GM18867 (cell line): Measurements from ENCODE around the gene CTIF.
"Not testable (repeated sequence)": the region's sequence is repeated elsewhere in the genome, so short reads cannot be mapped to it uniquely, and the experiment has no call there.

Experiments used
- ATAC-seq: cut with Tn5 transposase; IDR thresholded peaks from one replicate; pipeline ENCODE4 v1.9.1; 2021; ENCODE audit warnings: mild to moderate bottlenecking, moderate library complexity; ENCODE audit not compliant: unreplicated experiment

CTIF gene

DNA sequence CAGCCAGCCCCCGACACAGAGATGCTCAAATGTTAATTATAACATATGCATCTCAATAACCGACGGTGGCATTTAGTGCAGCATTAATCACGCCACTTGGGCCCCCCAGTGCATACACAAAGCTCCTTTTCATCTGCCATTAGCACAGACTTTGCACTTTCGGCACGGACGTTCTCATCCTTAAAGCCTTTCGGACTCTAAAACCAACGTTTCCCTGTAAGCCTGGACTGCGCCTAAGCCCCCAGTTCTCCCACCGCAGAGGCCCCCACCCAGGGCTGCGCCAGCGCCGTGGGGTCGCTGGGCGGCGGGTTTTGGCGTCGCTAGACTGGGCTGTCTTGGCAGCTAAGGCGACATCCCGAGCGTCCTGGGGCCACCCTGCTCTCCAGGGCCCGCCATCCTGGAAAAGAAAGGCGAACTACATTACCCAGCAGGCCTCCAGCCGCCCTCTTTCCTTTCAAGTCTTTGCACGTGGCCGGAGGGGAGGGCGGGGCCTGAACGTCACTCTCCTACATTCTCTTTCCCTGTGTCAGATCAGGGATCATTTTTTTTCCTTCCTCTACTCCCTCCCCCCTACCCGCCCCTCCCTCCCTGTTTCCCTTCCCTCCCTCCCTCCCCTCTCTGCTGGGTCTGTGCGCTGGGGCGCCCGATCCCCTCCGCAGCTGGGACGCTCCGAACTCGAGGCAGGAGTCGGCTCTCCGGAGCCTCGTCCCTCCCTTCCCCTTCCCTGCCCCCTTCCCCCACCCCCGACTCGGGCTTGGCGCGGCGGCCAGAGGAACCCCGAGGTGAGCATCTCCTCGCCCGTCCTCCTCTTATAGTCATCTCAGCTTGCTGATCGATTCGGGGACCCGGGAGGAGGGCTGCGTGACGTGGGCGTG lies at the start of gene CTIF:
Gene CTIF, plus strand, starts transcription at position 501 of the 875 bp plus-strand sequence. CDS start 80,535 bp downstream, outside the sequence.
- peak; percentile 74 for ATAC-seq

DNA sequence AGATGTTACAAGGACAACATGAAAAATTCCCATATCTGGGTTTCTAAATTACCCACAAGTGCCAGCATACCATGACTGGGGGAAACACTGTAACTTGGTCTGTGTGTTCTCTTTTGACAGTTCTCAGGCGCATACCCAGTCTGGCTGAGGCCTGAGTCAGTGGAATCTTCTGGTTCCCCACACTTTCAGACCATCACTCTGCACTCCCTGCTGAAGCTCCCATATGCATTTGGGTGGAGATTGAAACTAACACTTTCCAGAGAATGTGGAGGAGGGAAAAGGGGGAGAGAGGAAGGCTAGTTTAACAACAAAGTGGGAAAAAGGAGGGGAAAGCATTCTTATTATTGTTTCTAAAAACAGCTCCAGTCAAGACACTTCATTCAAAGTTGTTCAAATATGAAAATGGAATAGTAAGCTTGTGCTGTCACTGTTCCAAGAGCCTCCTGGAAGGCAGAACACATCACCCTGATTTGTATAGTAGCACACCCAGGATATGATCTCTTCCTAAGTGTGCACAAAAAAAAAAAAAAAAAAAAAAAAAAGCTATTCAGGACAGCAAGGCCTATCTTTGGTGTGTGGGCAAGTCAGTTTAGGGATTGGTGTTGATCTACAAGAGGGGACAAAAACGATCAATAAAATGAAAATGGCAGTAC lies 48.1 kb upstream of the CTIF start:
- no peak for ATAC-seq

DNA sequence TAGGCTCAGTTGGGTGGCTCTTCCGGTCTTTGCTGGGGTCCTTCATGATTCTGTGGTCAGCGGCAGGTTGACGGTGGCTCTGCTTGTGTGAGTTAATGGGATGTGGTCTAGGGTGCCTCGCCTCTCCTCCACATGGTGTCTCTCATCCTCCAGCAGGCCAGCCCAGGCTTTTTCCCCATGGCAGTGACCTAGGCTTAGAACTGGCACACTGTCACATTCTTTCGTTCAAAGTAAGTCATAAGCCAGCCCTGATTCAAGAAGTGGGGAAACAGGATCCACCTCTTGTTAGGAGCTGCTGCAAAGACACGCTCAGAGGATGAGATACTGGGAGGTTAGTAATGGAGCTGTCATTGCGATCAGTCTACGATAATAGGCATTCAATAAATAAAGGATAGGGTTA lies 46.0 kb upstream of the CTIF start:
- no peak for ATAC-seq

DNA sequence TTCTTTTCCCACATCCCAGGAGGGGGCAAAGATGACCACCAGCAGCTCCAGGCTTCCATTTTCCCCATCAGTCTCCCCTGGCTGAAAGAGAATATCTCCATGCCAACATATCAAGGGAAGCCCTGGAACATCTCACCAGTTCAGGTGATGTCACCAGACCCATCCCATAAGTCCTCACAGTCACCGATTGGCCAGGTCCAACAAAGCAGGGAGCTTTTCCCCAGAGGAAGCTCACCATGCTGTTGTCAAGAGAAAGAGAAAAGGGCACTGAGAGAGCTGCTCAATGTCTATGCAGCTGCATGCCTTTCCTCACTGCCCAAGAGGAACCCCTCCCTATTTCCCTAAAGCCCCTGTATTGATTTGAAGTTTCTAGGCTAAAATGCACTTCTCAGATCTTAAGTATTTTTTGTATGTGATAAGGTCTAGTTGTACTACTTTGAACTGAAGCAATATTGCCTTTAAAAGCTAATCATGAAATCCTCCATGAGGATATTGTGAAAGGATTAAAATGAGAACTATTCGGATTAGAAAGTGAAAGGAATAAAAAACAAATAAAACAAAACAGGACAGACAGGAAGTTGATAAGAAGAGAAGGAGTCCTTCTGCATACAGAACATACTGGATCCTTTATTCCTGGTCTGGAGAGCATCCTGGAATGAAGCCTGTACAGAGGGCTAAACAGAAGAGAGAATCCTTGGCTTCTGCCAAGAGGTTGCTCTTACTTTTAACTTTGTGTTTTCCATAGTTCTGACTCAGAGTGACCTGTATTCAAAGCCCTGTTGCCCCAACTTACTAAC lies 45.2 kb upstream of the CTIF start:
- no peak for ATAC-seq

DNA sequence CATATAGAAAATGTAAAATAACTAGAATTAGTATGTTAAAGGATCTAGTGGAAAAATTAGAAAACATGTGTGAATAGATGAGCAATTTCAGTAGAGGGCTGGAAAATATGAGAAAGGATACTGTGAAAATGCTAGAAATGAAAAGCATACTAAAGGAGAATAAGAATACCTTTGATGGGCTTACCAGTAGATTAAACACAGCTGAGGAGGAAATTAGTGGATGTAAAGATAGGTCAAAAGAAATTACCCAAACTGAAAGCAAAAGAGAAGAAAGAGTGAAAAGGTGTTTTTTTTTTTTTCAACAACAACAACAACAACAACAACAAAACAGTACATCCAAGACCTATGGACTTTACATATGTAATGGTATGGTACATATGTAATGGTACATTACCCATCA lies 41.0 kb upstream of the CTIF start:
- ATAC-seq, result no peak

DNA sequence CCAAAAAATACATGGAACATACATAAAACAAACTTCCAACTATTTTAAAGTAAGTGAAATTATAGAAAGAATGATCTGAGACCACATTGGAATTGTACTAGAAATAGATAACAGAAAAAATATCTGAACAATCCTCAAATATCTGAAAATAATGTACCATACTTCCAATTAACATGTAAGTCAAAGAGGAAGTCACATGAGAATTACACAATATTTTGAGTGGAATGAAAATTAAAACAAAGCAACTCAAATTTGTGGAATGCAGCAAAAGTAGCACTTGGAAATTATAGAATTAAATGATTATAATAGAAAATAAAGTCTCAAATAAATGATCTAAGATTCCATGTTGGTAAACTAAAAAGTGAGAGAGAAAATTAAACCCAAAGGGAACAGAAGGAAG lies 38.3 kb upstream of the CTIF start:
- no peak for ATAC-seq

DNA sequence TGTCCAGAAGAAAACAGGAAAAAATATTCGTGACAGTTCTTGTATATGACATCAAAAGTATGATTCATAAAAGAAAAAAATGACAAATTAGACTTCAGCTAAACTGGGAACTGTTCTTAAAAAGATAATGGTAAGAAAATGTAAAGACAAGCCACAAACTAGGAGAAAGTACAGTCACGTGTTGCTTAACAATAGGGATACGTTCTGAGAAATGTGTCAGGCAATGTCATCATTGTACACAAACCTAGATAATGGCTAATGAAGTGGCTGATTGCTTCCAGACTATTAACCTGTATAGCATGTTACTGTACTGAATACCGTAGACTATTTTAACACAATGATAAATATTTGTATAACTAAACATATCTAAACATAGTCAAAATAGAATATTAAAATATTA lies 35.9 kb upstream of the CTIF start:
- no peak for ATAC-seq

DNA sequence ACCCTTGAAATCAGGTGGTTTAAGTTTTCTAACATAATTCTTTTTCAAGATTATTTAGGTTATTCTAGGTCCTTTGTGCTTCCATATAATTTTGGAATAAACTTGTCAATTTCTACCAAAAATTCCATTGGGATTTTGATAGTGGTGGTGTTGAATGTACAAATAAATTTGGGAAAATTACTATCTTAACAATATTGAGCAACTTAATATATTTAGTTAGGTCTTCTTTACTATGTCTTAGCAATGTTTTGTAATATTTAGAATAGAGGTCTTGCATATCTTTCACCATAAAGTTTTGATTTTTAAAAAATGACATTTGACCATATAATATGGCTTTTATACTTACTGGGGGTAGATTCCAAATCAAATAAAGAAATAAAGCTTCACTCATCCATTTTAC lies 34.0 kb upstream of the CTIF start:
- ATAC-seq, result no peak

DNA sequence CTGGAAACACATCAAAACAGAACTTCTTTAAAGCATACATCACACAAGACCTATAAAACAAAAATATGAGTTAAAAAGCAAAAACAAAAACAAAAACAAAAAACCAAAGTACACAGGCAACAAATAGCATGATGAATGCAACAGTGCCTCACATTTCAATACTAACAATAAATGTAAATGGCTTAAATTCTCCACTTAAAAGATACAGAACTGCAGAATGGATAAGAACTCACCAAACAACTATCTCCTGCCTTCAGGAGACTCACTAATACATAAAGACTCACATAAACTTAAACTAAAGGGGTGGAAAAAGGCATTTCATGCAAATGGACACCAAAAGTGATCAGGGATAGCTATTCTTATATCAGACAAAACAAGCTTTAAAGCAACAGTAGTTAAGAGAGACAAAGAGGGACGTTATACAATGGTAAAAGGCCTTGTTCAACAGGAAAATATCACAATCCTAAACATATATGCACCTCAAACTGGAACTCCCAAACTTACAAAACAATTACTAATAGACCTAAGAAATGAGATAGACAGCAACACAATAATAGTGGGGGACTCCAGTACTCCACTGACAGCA lies 31.8 kb upstream of the CTIF start:
- ATAC-seq, result not testable (repeated sequence)

DNA sequence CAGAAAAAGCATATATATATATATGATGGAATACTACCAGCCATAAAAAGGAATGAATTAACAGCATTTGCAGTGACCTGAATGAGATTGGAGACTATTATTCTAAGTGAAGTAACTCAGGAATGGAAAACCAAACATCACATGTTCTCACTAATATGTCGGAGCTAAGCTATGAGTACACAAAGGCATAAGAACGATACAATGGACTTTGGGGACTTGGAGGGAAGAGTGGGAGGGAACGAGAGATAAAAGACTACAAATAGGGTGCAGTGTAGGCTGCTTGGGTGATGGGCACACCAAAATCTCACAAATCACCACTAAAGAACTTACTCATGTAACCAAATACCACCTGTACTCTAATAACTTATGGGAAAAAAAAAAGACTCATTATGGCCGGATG lies 26.3 kb upstream of the CTIF start:
- not testable (repeated sequence) for ATAC-seq

DNA sequence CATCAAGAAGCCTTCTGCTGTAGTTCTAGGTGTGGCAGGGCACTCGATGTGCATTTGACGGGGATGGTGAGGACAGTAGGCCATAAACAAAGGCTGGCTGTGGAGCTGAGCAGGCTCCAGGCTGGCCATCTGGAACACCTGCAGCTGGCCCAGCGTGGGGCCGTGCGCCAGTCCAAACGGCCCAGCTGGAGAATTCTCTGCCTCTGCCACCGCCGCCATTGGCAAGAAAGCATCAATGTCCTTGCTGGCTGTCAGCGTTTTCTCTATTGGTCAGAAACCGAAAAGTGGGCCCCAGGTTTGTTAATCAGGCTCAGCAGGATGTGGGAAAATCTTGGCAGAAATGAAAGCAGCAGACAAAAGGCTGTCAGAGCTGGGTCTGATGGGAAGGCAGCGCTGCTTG lies 24.0 kb upstream of the CTIF start:
- ATAC-seq, result no peak

DNA sequence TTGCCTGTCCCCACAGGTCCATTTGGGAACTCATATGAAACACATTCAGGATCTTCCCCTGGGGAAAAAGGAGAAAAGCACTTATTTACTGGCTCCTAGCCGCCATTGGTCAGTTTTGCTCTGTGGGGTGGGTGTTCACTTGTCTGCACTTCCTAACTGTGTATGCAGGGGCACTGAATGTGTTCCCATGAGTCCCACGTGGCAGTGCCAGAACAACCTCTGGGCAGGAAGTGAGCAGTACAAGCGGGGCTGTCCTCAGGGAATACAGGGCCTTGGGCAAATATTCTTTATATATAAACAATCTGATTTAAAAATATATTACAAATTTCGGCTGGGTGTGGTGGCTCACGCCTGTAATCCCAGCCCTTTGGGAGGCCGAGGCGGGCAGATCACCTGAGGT lies 21.8 kb upstream of the CTIF start:
- ATAC-seq, result no peak

DNA sequence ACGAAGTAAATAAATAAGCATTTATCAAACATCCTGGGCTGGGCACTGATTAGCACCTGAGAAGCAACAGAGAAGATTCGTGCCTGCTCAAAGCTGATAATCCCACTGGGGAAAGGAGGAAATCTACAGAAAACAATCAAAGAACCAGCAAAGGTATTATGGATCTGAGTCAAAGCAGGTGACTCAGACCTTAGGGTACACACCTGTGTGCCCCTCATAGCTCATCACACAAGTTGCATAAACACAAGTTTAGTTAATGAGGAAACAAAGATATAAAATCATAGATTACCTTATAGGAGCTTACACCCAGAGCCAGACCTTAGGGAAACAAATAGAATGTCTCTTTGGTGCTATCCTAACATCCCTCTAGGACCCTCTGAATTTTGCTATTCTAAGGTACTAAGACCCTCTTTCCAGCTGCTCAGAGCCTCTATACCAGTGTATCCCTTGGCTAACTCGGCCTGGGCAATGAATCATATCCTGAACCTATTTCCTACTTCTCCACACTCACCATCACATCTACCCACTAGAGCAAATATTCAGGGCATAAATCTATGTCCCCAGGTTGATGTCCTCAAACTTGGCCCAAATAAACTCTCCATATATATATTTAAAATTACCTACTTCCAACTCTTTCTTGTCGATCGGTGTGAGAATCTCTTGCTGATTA lies 19.3 kb upstream of the CTIF start:
- ATAC-seq, result no peak

DNA sequence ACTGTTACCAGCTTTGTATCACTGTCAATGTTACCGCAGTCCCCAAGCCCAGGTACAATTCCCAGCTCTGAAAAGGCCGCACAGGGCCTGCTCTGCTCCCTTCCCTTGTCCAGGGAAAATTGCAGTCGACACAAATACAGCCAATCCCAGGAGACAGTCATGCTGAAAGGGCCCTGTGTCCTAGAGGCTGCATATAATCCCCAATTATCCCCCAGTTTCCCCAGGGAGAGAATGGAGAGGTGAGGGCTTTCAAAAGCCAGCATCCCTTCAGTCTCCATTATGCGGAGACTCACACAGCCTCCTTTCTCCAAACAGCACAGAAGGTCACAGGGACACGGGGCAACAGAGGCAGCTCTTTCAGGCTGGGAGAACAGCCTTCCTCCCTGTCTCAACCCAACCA lies 17.1 kb upstream of the CTIF start:
- no peak for ATAC-seq

DNA sequence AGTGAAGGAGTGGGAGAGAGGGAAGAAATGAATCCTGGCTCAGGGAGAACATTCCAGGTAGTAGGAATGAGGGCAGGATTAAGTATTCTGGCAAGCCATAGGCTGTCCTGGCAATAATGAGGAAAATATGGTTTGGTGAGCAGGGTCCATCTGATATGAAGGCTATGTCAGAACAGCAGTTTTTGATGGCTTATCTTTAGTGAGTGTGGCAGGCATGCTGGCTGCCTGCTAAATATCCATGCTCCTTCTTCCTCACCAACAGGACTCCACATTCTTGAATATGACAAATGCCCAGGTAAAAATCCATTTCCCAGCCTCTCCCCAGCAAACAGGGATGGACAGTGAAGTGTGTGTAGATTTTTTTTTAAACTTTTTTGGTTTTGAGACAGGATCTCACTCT lies 13.2 kb upstream of the CTIF start:
- ATAC-seq, result no peak

DNA sequence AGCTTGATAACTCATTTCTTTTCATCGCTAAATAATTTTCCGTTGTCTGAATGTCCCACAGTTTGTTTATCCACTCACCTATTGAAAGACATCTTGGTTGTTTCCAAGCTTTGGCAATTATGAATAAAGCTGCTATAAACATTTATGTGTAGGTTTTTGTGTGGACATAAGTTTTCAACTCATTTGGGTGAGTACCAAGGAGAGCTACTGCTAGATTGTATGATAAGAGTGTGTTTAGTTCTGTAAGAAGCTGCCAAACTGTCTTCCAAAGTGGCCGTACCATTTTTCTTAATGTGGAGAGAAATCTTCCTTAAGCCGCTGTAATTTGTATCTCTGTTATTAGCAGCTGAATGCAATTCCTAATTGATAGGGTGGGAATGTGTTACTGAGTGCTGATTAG lies 11.4 kb upstream of the CTIF start:
- ATAC-seq, result no peak

DNA sequence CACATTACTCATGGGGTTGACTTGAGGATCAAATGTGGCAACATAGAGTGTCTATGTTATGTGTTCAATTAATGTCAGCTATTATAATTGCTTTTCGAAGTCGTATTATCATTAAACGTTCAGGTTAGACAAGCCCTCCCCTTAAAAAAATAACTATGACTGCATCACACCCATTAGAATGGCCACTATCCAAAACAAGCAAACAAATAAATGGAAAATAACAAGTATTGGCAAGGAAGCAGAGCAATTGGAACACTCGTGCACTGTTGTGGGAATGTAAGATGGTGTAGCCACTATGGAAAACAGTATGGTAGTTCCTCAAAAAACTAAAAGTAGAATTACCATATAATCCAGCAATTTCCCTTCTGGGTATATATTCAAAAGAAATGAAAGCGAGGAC lies 10.0 kb upstream of the CTIF start:
- ATAC-seq, result no peak

DNA sequence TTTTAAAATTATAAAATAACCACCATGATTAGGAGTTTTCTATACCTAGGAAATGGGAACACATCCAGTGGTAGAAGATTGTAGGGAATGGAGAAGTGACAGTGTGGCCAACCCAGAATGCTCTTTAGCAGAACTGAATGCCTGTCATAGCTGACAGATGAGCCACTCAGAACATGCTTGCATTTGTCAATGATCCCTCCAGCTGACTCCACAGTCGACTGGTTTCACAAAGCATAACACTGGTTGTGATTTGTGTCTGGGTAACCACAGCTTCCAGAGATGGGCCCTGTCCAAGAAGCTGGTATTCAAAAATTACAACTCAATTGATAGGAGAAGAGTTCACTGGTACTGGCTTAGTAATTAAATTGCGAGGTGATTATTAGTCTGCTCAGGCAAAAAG lies 9.0 kb upstream of the CTIF start:
- ATAC-seq, result no peak

DNA sequence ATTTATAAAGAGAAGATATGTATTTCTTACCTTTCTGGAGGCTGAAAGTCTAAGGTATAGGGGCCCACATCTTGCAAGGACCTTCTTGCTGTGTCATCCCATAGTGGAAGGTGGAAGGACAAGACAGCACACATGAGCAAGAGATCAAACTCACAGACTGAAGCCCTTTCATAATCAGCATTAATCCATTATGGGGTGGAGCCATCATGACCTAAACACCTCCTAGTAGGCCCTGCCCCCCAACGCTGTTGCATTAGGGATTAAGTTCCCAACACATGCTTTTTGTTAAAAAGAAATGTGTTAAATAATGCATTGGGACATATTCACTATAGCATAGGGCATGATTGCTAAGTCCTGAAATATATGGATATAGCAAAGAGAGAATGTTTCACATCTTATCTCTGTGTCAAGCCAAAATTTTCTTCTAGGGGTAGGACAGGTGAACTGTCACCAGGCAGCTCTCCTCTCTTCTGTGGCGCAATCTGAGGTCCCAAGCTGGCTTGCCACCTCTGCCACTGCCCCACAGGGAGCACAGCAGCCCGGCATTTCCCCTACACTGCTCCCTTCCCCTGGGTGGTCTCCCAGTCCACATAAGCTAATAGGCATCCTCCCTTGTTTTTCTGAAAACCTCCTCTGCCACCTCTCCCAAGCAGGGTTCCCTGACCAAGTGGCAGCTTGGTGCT lies 8.3 kb upstream of the CTIF start:
- no peak for ATAC-seq

DNA sequence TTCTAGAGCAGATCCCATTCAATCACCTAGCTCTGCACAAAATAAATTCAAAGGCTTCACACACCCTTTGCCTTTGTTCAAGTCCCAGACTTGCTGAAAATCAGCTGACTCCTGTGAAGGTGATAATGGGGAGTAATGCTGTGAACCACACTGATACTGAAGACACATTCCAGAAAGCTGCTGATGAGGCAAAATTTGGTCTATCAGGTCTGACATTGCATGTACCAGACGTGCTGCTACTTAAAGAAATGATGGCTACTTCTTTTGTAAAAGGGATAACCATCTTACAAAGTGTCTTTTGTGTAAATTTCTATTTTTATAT lies 7.8 kb upstream of the CTIF start:
- no peak for ATAC-seq
